Tongue (tissue), 2 donors: Measurements from ENCODE around the gene HOGA1. TPM values are rescaled to one million over a fixed set of nuclear protein-coding genes. Genes with fewer than 3 reads are reported as not detected.
A peak's percentile ranks its signal among the peaks of the same experiment; 100 is the strongest.
"Not testable (repeated sequence)": the region's sequence is repeated elsewhere in the genome, so short reads cannot be mapped to it uniquely, and the experiment has no call there.

Experiments used
- DNase-seq: peaks from one replicate; pipeline ENCODE4 v3.0.0-alpha.2; 2015
- total RNA-seq: library from RNA; depleted of rRNA; stranded (reverse); fragments of >200 nt; gene quantifications from one replicate; pipeline ENCODE4 v1.2.3, GENCODE V29; 2014

Gene HOGA1
- total RNA-seq: 7.3 TPM

DNA sequence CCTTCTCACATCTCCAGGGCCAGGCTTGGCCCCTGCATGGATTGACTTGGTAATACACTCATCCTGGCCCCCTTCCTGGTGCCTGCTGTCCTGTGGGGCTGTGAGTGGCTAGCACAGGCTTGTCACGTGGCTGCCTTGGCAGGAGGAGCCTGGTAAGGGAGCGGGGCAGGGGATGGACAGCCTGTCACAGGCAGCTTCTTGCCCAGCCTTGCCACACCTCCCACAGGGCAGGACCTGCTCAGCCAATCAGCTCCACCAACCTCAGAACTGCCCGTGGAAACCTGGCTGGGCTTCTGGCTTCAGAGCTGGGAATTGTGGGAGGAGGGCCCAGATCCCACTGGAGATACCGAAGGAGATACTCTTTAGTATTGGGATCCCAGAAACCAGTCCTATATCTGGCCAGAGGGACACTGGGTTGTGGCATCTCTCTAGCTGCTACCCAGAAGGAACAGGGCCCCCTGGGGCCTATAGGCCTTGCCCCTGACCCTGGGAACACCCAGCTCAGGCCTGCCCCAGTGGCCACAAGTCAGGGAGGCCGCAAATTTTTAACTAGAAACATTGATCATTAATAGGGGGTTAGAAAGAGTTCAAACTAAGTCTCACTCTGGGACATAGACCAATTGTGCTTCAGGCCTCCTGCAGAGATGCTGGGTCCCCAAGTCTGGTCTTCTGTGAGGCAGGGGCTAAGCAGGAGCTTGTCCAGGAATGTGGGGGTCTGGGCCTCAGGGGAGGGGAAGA is at the start of gene HOGA1:
Gene HOGA1 (plus strand): TSS at position 330 of the 738 bp plus-strand sequence. CDS start 315 bp downstream, at position 645.
- DNase-seq: peak; percentile 73

DNA sequence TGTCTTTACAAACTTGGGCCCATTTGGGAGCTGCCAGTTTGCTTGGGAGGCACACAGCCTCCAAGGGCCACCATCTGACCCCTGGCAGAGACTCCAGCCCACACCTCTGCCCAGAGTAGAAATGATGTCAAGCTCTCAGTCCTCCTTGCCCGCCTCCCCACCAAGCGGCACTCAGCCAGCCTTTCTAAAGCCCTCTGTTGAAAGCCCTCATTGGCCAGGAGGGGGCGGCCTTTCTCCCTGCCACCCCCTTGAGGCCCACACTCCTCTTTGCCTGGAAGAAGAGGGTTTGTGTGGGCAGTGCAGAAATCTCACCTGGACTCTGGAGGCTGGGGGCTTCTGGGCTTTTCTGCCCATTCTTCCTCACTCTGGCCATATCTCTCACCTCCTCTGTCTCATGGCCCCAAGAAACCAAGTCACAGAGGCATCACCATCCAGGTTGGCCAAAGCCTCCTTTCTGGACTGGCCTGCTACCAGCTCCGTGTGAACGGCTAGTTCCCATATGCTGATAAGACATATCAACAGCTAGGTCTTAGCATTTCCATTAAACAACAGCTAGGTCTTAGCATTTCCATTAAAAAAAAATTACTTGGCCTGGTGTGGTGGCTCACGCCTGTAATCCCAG is 49.3 kb upstream of the HOGA1 start:
- no peak for DNase-seq

DNA sequence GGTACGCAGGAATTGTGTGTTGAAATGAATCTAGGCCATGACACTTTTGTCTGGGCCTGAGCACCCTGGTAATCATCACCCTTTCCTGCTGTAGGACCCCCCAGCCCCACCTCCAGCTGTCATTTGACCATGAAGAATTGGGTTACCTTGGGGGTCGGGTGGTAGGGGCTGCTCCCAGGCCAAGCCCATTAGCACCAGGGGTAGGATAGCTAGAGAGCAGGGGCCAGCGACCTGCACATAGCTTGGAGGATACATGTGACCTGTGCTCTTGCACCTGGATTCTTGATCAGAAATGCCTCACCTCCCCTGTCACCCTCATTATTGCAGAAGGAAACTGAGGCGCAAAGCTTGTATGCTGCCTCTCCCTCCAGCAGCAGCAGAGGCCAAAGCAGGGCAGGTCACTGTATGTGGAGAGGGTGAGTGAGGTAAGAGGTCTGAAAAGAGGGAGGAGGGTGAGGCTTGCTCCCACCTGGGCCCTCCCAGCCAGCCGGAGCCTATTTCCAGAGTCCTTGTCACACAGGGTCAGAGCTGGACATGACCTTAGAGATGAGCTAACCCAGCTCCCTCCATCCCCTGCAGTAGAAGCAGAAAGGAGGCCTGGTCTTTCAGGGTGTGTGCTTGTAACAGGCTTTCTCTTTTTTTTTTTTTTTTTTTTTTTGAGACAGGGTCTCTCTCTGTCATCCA is 46.9 kb upstream of the HOGA1 start:
- DNase-seq: no peak

DNA sequence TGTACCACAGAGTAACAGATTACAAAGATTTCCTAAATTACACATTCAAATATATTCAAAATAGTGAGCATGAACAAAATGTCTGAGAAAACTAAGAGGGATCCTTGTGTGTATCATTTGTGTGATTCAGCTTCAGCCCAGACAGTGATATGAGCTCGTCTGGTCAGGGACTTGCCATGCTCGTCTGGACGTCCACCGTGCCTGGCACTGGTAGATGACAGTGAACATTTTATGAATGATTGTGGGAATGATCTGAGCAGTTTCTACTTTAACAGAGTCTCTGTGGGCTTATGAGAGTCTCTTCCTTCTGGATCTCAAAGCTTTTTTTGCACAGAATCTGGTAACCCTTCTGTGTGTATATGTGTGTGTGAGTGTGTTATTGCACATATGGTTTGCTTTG is 45.8 kb upstream of the HOGA1 start:
- no peak for DNase-seq

DNA sequence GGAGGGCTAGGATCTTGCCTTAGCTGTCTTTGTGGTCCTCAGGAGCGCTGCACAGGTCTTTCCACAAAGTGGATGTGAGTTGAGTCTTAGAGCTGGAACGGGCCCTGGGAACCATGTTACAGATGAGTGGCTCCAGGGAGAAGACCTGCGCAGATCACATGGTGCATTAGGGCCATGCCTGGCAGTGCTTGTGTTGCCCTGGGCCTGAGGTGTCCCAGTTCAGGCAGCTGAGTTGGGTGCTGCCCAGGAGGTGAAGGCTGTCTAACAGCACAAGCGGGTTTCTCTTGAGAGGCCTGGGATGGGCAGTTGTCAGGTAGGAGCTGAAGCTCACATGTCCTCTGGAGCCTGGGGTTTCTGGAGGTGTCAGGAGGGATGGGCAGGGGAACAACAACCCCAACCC is 45.4 kb upstream of the HOGA1 start:
- no peak for DNase-seq

DNA sequence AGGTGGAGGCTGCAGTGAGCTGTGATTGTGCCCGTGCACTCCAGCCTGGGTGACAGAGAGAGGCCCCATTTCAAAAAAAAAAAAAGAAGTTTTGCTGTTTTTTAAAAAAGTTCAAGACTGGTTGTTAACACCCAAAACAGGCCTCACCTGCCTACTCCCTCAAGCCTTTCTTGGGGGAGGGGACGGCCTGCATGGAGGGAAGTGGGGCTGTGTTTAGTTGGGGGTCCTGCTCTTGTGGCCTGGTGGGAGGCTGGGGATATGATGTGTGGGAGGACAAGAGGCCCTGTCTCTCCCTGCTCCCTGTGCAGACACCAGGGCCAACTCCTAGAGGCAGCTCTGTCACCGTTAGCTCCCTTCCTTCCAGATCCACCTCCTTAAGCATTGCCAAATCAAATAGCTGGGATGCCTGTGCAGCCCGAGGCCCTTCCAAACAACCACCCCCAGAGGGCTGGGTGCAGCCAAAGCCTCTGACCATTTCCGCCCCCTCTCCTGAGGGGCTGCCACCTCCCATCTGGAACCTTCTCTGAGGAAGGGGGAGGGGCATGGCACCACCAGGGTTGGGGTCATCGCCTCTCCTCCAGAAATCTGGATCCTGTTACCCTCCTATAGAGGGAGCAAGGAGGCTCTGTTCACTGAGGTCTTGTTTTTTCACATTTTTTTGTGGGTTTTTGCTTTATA is 44.5 kb upstream of the HOGA1 start:
- DNase-seq: no peak

DNA sequence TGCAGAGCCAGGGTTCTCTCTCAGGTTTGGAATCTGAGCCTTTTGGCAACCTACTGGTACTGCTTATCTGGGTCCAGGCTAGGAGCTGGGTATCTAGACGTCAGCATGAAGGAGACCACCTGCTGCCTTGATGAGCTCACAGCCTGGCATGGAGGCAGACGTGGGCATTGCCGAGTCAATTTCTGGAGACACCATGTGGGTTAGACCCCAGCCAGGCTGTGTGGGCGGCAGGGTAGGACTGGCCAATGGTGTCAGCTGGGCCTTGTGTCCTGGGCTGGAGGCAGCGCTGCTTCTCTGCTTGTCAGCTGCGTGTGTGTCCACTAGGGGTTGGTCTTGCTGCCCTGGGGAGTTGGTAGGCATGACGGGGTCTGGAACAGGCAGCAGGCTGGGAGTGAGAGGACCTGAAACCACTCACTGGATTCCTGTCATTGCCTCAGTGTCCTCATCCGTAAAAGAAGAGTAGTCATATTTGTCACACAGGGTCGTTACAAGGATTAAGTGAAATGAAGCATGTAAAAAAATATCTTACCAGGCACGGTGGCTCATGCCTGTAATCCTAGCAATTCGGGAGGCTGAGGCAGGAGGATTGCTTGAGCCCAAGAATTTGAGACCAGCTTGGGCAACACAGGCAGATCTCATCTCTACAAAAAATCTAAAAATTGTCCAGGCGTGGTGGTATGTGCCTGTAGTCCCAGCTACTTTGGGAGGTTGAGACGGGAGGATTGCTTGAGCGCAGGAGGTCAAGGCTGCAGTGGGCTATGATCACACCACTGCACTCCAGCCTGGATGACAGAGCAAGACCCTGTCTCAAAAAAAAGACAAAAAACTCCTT is 43.3 kb upstream of the HOGA1 start:
- no peak for DNase-seq

DNA sequence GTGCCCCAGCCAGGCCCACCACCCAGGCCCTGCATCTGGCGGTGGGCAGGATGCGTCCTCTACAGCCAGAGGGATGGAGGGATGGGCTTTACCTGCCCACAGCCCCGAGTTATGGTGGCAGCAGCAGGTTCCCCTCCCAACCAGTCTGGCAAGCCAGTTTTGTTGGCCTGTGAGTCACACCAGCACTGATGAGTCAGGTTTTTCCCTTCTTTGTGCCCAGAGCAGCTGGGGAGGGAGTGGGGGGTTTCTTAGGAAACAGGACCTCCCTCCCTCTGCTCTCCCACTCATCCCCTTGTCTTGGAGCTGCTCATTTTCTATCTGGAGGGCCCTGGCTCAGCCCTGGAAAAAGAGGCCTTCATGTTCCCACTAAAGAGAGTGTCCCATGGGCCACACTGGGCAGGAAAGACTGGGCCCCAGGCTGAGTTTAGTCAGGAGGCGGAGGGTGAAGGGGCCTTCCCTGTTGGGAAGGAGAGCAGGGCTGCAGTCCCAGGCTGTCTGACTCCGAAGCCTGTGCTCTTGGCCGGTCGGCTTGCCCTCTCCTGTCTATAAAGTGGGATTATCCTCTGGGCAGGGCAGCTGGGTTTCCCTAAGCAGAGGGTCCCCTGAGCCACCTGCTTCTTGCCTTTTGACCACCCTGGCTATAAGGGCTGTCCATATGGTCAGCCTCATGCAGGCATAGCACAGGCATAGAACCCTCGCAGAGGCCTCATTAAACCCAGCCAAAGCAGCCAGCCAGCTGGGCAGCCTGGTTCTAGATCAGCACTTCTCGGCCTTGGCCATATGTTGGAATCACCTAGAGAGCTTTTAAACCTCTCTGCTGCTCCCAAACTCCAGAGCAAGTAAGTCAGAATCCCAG is 41.8 kb upstream of the HOGA1 start:
- peak; percentile 87 for DNase-seq

DNA sequence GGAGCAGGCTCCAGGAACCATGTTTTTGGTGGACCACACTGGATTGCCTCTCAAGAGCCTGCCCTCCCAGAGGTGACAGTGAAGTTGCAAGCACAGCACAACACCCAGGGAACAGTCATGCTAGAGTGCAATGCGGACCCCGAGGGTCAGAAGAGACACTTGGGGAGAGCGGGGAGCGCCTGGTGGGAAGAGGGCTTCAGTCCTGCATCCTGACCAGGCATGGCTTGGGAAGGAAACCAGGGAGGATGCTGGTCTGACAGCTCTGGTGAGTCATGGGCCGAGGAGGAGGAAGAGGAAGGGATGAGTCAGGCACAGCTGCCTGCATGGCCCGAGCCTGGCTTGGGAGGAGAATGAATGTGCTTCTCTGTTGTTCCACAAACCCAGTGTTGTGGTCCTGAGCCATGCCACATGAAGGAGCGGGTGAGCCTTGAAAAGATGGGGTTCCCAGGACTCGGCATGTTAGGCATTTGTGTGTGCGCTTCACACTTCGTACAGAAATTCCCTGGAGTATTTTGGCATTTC is 41.1 kb upstream of the HOGA1 start:
- peak; percentile 68 for DNase-seq

DNA sequence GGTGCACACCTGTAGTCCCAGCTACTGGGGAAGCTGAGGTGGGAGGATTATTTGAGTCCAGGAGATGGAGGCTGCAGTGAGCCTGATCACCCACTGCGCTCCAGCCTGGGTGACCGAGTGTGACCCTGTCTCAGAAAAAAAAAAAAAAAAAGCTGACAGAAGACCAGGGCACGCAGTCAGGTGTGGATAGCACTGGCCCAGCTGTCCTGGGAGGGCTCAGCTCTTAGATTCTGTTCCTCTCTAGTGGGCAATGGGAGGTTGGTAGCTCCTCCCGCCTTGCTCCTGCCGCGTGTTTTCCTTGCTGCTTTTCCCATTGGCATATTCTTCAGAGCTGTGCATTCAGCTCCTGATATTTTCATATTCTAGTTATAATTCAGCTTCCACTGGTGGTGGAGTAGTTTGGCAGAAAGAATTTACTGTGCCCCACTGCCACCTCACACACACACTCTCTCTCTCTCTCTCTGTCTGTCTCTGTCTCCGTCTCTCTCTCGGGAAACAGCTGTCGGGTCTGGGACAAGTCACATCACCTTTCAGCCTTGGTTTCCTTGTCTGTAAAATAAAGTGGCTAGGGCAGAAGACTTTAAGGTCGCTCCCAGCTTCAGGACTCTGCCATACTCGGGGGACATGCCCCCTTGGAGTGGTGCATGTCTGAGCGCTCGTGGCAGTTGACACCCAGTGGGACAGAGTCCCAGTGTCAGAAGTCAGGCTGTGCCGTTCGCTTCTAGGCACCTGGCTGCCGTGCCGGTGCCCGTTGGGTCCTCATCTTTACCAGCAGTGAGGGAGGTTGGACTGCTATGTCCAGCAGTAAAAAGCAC is 37.5 kb upstream of the HOGA1 start:
- DNase-seq: peak; percentile 27

DNA sequence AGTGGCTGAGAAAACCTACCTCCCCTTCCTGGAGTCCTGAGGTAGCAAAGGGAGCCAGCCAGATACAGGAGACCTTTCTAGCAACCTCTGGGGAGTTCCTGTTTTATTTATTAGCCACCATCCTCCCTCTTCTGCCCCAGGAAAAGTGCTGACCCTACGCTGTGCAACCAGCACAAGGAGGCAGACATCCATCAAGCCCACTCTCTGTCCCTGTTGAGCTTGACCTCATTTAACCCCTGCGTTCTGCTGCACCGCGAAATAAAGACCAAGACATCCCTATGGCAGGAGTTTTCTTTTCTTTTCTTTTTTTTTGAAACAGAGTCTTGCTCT is 37.0 kb upstream of the HOGA1 start:
- DNase-seq: no peak

DNA sequence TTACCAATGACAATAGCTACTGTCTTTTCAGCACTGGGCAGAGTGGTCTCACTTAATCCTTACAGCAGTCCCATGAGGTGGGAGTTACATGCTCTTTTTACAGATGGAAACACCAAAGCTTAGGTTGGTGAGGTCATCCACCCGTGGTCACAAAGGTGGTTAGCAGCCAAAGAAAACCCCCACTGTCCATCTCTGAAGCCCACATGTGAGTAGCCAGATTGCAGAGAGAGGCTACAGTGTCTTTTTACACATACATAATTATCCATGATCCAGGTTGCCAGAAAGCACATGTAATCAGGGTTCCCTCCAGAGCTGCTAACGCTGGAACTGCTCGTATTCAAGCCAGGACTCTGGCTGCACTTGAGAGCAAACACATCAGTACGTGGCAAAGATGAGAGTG is 36.2 kb upstream of the HOGA1 start:
- peak; percentile 67 for DNase-seq

DNA sequence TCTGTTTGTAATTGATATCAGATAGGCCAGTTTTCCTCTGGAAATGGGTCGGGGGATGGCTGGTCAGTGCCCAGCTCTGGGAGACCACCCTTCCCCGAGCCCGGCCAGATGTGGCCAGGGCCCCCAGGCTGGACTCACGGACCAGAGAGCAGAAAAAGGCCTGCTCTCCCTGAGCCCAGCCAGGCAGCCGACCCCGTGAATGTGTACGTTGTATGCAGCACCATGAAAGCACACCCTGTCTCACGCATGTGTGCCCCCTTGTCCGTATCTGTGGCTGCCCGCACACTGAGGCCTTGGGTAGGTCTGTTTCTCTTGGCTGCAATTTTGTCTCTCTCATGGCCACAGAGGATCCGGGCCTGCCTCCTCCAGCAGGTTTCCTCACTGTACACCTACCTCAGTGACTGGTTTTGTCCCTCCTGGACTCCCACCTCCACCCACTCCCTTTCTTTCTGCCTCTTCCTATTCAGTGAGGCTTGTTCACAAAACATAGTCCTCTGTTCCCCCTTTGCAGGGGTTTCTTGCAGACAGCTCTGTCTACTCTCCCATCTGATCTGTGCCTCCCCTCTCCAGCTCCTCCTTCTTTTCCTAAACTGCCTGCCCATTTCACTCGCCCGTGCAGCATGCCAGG is 35.2 kb upstream of the HOGA1 start:
- peak; percentile 43 for DNase-seq

DNA sequence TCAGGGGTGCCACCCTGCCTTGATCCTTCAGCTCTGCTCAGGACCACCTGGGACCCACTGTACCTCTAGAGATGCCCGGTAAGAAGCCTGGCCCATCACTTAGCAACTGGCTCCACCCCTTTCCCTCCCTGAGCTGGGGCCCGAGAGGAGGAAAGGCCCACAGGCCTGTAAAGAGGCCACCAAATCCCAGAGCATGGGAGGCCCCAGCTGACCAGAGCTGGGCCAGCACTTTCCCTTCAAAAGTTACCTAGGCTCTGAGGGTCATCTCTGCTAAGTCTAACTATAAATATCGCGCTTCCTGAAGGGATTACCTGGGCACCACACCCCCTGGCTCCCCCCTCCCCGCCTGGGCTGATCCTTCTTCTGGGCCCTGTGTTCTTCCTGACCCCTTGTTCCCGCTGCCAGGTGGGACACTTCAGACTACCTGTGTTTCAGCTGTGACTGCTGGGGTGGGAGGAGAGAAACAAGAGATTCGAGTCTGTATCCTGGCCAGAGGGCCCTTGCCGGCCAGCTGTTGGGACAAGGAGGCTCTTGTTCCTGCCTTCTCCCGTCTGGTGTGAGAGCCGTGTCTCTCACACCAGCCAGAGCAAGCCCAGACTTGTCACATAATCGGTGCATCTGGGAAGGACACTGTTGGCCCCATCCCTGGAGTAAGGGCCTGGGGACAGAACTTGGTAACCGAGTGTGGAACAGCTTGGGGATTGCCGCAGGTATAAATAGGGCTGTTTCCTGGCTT is 34.4 kb upstream of the HOGA1 start:
- DNase-seq: peak; percentile 86

DNA sequence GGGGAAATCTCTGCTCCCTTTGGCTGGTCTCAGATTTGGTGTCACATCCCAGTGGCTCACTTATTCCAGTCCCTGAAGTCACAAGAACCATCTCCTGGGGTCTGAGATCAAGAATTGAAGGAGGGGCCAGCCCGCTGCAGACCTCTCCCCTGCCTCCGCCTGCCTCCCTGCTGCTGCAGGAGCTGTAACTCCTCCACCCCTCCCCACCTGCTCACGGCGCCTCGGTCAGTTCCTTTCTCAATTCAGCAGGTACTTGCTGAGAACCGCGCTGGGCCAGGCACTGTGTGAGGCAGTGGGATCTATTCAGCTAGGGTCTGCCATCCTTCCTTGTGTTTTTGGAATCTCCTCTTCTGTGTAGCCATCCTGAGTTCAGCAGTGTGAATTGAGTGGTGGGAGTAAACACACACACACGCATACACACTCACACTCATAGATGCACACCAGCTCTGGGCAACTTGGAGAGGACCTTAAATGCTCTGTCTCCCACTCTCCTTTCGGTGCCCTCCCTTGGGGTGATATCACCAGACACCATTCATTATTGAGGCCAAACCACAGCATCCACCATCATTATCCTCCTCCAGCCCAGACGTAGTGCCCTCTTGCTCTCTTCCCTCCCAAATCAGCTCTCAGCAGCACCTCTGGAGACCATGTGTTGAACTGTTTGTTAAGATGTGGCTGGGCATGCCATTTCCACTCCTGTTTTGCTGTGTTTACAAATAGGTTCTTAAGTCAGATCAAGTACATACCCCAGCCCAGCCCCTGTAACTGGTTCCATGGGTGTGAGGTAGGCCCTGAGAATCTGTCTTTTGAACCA is 33.6 kb upstream of the HOGA1 start:
- DNase-seq: no peak

DNA sequence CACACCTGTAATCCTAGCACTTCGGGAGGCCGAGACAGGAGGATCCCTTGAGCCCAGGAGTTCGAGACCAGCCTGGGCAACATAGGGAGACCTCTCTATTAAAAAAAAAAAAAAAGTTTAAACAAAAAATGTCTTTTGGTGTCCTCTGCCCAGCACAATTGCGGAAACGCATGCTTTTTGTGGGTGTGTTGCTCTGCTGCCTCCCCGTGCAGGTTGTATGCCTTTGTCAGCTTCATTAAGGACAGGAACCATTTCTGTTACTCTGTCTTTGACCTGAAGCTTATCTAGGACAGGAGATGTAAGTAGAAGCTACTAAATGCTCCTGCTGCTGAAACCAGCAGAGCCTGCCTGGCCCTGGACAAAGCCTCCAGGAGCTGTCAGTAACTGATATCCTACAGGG is 32.9 kb upstream of the HOGA1 start:
- DNase-seq: no peak

DNA sequence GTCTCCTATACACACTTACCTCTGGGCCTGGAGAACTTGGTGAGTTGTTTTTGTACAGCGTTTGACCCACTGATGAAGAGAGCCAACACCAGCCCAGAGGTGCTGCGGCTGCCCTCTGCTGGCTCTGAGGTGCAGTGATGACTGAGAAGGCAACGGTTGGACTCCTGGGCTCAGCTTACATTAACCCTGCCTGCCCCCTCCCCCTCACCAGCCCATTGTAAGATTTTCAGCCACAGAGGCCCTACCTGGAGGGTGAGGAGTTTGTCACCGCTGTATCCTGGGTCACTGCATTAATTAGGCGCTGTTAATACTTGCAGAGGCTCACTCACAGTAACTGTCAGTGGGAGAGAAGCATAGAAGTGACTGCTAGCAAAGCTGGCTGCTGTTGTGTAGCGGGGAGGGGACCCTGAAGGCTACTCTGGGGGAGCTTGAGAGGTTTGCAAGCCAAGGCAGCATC is 30.6 kb upstream of the HOGA1 start:
- peak; percentile 82 for DNase-seq

DNA sequence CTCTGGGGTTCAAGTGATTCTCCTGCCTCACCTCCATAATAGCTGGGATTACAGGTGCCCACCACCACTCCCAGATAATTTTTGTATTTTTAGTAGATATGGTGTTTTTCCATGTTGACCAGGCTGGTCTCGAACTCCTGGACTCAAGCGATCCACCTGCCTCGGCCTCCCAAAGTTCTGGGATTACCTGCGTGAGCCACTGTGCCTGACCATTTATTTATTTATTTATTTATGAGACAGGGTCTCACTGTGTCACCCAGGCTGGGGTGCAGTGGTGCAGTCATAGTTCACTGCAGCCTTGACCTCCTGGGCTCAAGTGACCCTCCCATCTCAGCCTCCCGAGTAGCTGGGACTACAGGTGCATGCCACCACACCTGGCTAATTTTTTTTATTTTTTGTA is 29.9 kb upstream of the HOGA1 start:
- DNase-seq: not testable (repeated sequence)
